ENCODE measurements around the gene ACAP1.

DNA sequence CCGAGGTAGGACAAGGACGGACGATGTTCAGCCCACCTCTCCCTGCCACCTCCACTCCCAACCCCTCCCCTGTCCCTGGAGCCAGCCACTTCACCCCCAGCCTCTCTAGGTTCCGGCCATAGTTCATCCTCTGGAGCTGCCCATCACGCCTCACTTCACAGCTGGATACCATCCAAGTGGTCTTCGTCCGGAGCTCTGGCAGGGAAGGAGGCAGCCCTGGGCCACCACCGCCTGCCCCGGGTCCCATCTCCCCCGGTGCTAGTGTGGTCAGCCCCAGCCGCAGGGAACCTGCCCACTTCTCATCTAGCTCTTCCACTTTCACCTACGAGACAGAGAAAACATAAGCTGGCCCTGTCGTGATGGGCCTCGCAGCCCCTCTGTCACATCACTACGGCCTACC is 14.9 kb upstream of the ACAP1 start:
- no peak for TF ChIP-seq ZNF384 (IDR thresholded peaks at IDR 0.05)
- TF ChIP-seq FOXA1 (IDR thresholded peaks at IDR 0.05): no peak
- TF ChIP-seq SP1 (IDR thresholded peaks at IDR 0.05): no peak
- no peak for TF ChIP-seq HDGF (IDR thresholded peaks at IDR 0.05; ENCODE audit: borderline replicate concordance)
- no peak for TF ChIP-seq TARDBP (IDR thresholded peaks at IDR 0.05)
- TF ChIP-seq FOXK2 (IDR thresholded peaks at IDR 0.05): no peak
- no peak for TF ChIP-seq NFRKB (IDR thresholded peaks at IDR 0.05)
- TF ChIP-seq CTBP1 (IDR thresholded peaks at IDR 0.05; ENCODE audit: borderline replicate concordance): no peak
- TF ChIP-seq BHLHE40 (IDR thresholded peaks at IDR 0.05; ENCODE audit: borderline replicate concordance): no peak

Measured in HEK293T (cell line).